Raji (cell line): Measurements from ENCODE around the gene FANK1.

ENCODE experiments used
- POLR2A ChIP-seq: IDR thresholded peaks from 2 replicates; pipeline ENCODE4 v1.6.1; 2011; ENCODE audit warnings: low read depth, low read length, control low read depth; ENCODE audit not compliant: insufficient read depth

Gene FANK1

DNA sequence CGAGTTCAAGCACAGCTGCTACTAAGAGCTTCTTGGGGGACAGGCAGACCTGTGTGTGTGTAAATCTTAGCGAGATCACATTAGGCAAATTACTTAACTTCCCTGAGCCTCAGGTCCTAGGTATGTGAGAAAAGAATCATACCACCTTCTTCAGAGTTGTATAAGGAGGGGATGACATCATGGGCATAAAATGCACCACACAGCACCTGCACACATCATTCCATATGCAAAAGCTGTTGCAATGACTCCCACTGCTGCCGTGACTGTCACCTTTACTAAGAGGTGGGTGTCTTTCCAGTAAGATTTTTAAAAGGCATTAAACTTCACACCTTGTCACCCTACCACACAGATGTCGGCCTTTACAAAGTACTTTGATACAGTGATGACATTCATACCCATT, 146.0 kb downstream of the FANK1 start:
- TF ChIP-seq POLR2A: no peak

DNA sequence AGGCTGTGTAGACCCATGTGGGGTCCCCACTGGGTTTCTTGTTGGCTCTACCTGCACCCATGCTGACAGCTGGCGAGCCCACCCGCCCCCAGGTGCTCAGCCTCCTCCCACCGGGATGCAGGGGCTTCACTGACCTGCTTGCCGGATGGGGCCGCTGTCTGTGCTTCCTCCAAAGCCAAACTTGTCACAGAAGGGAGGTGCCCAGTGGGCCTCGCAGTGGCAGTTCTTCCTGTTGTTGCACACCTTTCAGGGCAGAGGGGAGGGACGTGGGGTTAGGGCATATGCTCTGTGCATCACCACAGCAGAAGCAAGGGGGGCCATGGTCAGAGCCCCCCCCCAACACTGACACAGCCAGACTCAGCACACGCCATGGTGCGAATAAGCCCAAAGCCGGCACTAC, 146.5 kb downstream of the FANK1 start:
- TF ChIP-seq POLR2A: no peak

DNA sequence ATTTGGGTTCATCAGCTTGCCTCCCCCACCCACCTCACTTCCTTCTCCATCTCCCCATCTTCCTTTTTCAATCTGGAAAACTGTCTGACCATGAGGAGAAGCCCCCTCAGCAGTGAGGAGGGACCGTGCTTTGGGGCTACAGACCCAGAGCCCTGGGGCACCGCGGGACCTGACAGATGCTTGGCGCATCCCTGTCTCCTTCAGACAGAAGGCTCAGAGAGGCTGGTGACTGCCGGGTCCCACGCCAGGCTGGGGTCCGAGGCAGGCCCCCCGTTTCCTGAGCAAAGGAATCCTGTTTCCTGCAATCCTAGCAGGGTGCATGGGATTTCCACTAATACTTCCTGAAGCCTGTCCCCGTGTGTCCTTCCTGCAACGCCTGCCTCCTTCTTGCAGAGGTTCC, 147.0 kb downstream of the FANK1 start:
- no peak for TF ChIP-seq POLR2A

DNA sequence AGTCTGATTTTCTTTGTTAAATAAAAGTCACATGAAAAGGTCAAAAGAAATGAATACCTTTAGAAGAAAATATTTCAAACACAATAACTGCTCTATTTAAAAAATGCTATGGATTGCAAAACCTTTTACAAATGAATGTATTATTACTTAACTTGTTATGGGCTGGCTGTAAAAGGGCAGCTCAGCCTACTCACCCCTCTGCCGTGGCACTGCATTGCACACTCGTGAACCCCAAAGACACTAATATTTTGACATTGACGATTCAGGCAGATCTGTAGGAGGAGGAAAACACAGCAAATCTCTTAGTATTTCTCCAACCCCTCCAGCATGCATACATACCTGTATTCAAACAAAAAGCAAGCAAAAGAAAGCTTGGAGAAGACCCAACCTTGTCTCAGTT, 149.5 kb downstream of the FANK1 start:
- no peak for TF ChIP-seq POLR2A

DNA sequence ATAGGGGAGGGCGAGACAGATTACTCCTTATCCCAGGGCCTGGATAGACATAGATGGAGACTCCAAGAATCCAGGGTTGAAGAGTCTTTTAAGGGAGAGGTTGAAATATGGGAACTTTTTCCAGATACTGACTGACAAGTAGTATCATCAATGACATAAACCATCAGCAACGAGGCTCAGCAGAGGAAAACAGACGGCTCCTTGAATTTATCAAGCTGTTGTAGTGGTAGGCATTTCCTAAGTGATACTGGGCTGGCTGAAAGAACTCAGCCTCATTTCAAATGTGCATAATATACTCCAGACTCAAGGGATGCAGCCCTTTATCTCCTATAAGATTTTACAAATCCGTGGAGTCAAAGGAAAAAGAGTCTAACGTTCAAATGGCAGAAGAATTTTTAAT, 150.5 kb downstream of the FANK1 start:
- TF ChIP-seq POLR2A: no peak

DNA sequence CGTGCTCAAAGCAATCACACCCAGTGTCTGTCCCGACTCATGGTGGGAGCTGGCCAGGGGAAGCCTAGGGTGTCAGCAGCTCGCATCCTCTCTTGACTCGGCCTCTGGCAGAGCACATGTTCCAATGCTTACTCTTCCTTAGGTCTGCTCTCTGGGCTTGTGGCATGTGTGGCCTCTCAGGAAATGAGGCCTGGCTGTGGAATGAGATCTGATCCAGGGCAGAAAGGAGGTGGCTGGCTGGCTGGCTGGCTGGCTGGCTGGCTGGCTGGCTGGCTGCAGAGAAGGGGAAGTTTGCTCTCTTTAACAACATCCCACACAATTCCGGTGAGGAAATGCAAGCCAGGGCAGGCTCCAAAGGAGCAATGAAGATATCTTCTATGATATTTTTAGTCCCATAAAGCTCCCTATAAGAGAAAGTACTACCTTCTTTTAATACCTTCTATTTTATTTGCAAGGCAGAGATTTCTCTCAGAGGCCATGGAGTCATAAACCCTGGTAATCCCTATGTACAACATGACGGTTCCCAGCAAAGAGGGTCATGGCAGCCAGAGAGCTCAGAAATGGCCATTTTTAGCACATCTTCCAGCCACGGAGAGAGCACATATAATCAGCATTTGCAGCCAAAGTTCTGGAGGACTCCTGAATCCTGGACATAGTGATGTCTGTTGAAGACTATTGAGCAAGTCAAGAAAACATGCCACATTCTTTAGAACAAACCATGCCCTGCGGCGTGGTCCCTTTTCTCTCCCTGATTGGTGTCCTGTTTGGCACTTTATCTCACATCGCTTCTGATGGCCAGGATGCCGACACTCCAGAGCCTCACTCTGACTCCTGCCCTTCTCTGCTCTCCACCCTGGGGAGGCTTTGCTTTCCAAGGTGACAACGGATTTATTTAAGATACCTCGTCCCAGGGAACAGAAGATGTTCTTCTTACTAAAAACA, 153.7 kb downstream of the FANK1 start:
- no peak for TF ChIP-seq POLR2A

DNA sequence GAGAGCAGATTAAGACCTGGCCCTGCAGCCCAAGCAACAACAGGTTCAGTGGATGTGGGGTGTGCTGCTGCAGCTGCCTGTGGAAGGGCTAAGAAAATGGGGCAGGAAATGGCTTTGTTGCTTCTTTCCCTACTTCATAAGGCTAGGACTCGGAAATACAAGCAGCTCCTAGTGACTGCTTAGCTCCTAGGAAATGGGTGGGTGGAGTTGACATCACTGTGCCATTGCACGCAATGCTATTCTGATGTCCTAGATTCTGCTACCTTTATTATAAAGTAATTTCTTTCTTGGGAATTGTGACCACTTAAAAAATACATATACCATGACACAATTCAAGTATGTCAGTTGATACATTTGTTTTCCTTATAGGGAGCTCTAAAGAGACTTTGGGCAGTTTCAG, 155.8 kb downstream of the FANK1 start:
- TF ChIP-seq POLR2A: no peak

DNA sequence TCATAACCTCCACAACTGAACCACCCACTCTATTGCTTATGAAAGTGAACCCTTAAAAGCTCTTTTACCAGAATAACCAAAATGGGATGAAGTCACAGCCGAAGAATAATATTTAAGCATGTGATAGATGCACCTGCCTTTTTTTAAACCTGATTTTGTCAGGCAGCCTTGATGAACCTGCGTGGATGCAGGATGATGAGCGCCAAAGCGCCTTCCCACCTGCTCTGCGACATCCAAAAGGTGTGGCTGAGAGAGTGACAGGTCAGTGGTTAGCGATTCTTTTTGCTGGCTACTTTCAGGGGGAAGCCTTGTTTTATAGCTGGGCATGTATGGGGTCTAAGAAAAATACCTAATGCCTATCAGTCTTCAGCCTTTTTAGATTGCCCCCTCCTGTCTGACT, 157.8 kb downstream of the FANK1 start:
- no peak for TF ChIP-seq POLR2A

DNA sequence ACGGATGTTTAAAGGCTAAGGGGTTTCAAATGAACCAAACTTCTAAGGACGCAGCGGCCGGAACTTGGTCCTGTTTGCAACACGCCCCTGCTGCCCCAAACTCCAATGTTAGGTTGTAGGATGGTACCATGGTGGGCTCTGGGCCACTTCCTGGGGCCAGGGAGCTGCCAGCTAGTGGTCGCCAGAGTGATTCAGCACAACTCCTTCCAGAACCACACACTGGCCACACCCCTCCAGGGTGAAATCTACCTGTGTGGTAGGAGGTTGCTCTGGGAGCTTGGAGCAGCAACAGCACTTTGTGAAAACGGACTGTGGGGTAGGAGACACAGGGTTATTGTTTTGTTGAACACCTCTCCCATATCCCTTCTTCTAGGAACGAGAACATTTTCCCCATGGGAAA, 161.1 kb downstream of the FANK1 start:
- no peak for TF ChIP-seq POLR2A

DNA sequence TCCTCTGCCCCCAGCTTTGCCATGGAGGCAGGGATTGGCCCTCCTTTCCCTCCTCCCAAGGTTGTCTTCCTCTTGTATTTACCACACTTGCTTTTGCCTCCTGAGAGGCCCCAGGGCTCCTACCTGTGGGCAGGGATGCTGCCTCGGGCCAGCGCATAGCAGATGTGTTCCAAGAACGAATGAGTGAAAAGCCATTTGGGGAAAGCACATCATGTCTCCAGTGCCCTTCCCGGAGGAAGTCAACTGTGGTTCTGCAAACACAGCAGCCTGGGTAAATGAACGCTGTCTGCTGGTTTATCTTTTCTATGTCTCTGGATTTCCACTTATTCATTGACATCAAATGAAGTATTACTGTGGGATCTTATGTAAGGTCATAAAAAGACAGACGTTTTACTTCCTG, 161.7 kb downstream of the FANK1 start:
- TF ChIP-seq POLR2A: no peak

DNA sequence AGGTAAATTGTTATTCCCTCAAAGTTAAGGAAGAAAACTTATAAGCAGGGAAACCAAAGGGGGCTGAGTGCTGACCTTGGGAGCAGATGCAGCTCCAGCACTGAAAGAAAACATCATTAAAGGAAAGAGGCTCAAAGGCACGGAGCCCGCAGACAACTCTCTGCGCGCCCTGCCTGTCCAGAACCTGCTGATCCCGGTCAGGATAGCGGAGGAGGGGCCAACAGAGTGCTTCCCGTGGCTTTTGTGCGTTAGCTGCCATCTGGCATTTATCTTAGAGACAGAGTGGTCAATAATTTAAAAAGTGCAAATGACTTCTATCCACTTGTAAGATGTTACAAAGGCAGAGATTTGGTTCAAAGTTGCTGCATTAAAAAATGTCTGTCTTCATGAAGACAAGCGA, 162.1 kb downstream of the FANK1 start:
- TF ChIP-seq POLR2A: no peak
